Measurements from ENCODE around the gene HACL1.
A peak's percentile ranks its signal among the peaks of the same experiment; 100 is the strongest.

Gene HACL1

DNA sequence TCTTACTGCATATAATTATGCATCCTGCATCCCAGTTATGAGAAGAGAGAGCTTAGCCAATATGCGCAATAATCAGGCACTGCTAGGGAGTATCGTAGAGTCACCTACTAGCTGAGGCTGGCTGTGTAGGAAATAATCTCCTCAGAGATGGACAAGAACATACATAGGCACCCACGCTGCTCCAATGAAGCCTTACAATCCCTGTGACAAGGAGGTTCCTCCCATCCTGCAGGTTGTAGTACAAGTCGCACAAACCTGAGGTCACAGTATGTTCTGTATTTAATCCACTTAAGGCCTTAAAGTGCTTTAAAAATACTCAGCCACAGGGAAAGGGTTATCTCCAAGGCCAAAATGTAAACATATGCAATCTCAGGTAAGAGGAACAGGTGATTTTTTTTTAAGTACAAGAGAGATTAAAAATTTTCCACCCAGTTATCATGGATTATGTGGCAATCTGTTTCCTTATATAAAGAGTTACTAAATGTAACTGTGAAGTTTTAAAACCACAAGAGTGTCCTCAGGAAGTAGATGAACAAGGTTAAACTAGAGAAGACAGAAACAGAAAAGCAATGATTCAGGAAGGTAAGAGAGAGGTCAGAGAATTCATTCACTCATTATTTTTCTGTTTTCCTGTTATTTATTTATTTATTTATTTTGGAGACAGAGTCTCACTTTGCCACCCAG, 72.4 kb downstream of the HACL1 start:
- DNase-seq (ENCODE audit: low spot score) (no peak), FAIRE-seq (no peak)

- DNase-seq (ENCODE audit: low spot score) = peak; percentile 37
- FAIRE-seq = no peak
Observed at GRCh38 chr3:15527031-15527459, 74.3 kb downstream of the HACL1 start.

DNA sequence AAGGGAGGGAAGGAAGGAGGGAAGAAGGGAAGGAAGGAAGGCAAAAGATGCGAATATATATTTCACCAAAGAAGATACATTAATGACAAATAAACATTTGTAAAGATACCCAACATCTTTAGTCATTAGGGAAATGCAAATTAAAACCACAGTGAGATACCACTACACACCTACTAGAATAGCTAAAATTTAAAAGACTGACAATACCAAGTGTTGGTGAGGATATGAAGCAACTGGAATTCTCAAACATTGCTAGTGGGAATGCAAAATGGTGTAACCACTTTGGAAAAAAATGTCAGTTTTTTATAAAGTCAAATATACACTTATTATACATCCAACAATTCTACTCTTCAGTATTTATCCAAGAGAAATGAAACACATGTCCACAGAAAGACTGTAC, 75.6 kb downstream of the HACL1 start:
- FAIRE-seq (no peak), DNase-seq (ENCODE audit: low spot score) (no peak)

GRCh38 chr3:15523660-15524417, 77.5 kb downstream of the HACL1 start:
- DNase-seq (ENCODE audit: low spot score) (no peak), FAIRE-seq (no peak)

DNA sequence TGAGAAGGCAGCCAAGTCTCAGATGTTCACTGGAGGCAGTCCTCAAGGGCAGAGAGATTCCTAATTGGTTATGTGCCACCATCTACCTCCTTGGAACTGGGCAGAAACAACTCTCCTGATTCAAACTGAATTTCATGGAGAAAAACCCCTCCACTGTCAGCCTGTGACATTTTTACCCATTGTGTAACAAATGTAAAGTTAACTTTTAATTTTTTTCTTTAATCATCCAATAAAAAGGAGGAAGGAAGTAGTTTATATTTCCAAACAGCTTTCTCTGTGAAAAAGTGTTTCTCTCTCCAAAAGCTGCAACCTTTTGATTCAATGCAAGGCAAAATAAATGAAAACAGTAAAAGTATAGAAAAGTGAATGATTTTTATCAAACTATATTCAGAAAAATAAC, 79.4 kb downstream of the HACL1 start:
- DNase-seq (ENCODE audit: low spot score) = no peak
- no peak for FAIRE-seq

- FAIRE-seq = no peak
- DNase-seq (ENCODE audit: low spot score) = no peak
Observed at GRCh38 chr3:15521573-15521965, 79.8 kb downstream of the HACL1 start, which contains the start of gene COLQ. Gene COLQ, minus strand, starts transcription at chr3:15521706. Its CDS starts 81 bp downstream, at chr3:15521625.

- no peak for DNase-seq (ENCODE audit: low spot score)
- FAIRE-seq = no peak
Observed at GRCh38 chr3:15520804-15521572, 80.4 kb downstream of the HACL1 start.

DNA sequence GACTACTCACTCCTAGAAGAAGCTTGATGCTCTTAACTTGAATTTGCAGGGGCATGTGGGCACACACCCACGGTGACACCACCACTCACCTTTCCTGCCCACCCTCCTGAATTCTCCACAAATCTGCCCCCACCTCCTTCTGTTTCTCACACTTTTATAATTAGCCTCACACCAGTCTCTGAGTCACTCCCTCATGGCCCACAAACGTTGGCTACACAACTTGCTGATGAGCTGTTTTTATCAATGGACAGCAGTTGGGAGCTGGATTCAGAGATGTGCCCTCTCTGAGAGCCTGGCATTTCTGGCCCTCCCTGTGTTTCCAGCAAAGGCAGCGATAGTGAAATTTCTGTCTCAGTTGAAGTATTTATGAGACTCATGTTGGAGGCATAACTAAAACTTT, 81.2 kb downstream of the HACL1 start:
- no peak for FAIRE-seq

DNA sequence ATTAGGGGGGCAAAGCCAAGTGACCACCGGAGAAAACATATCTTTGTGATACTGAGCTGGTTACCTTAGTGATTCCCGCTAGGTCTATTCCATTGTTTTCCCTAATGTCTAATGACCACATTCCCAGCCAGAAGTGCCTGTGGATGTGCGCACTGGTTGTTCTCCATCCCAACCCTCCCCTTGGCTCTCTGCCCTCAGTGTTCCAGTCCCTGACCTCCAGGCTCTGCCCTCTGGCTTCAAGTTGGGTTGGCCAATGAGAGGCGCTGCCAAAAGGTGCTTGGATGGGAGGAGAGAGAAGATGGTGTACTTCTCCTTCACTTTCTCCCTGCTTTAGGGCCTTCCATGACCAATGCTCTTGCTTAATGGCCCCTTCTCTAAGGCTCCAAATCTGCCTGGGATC, 82.3 kb downstream of the HACL1 start:
- FAIRE-seq (no peak), DNase-seq (ENCODE audit: low spot score) (no peak)

More for the DNA sequence above, 81.2 kb downstream of the HACL1 start:
- DNase-seq (ENCODE audit: low spot score) = no peak

GRCh38 chr3:15514663-15515340, 86.6 kb downstream of the HACL1 start:
- FAIRE-seq (no peak), DNase-seq (ENCODE audit: low spot score) (no peak)

- DNase-seq (ENCODE audit: low spot score) = no peak
- no peak for FAIRE-seq
Observed at GRCh38 chr3:15513810-15514662, 87.3 kb downstream of the HACL1 start.

- DNase-seq (ENCODE audit: low spot score) = no peak
- no peak for FAIRE-seq
Observed at GRCh38 chr3:15513116-15513515, 88.3 kb downstream of the HACL1 start.

GRCh38 chr3:15512166-15512565, 89.2 kb downstream of the HACL1 start:
- DNase-seq (ENCODE audit: low spot score) = no peak
- FAIRE-seq = no peak

DNA sequence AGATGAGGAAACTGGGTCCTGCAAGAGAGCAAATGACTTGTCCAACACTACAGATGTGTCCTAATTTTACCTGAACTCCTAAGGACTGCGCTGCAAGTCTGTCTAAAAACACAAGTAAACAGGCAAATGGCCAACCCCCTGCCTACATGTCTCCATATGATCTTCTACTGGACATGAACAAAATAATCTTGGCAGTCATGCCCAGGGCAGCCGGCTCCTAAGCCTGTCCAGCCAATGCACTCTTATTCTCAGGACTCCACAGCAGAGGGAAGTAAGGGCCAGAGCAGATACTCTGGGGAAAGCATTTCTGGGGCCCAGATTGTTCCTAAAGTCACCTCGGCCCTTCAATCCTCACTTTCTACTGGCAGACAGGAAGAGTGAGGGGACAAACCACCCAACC, 90.2 kb downstream of the HACL1 start:
- no peak for FAIRE-seq
- no peak for DNase-seq (ENCODE audit: low spot score)
